IMR-90 (cell line): Measurements from ENCODE around the gene TBC1D9. TPM values are rescaled to one million over a fixed set of nuclear protein-coding genes. Genes with fewer than 3 reads are reported as not detected.

Source experiments
- ATAC-seq: fragments of 200-7000 bp; cut with Tn5 transposase; 2 replicates; pipeline ENCODE4 v1.9.1; 2020; ENCODE audit warnings: low read depth, mild to moderate bottlenecking, moderate library complexity
- BruUV-seq: library from RNA; stranded (reverse); fragments of 400-500 nt; replicated peaks from 2 replicates; lab custom pipeline; 2021; lab: Mats Ljungman, UMichigan
- CTCF ChIA-PET: fragments of 300-600 bp; formaldehyde crosslinking; extraction: SDS; loops from one replicate; lab custom pipeline; 2021; ENCODE audit warnings: antibody characterized with exemption; lab: Yijun Ruan, JAX
- POLR2A ChIA-PET: fragments of 300-600 bp; sonication (Branson Sonifier 250); formaldehyde crosslinking; loops from one replicate; lab custom pipeline; 2022; ENCODE audit warnings: antibody characterized with exemption; ENCODE audit not compliant: unreplicated experiment; lab: Charles Lee
- DNase-seq: peaks from one replicate; pipeline ENCODE4 v3.0.0; 2013
- H2AFZ ChIP-seq: replicated peaks from 2 replicates; pipeline ENCODE3; 2013; ENCODE audit warnings: low read length, mild to moderate bottlenecking; ENCODE audit not compliant: poor library complexity
- H2AK5ac ChIP-seq: 2 replicates; pipeline ENCODE4 v1.6.1; 2013; ENCODE audit warnings: low read depth, low read length, inconsistent platforms
- H2AK9ac ChIP-seq: replicated peaks from 2 replicates; pipeline ENCODE3; 2013; ENCODE audit warnings: mild to moderate bottlenecking, low read depth, low read length, moderate library complexity; ENCODE audit not compliant: poor library complexity
- H2BK120ac ChIP-seq: 2 replicates; pipeline ENCODE4 v1.6.1; 2013; ENCODE audit warnings: low read depth, low read length, inconsistent platforms
- H2BK15ac ChIP-seq: 3 replicates; pipeline ENCODE4 v1.6.1; 2013; ENCODE audit warnings: low read depth, low read length, inconsistent platforms
- H2BK20ac ChIP-seq: 2 replicates; pipeline ENCODE4 v1.6.1; 2013; ENCODE audit warnings: low read depth, mild to moderate bottlenecking, inconsistent platforms, low read length, moderate library complexity
- H2BK5ac ChIP-seq: 2 replicates; pipeline ENCODE4 v1.6.1; 2013; ENCODE audit warnings: mild to moderate bottlenecking, low read depth, low read length, inconsistent platforms; ENCODE audit not compliant: poor library complexity, severe bottlenecking
- H3K14ac ChIP-seq: replicated peaks from 2 replicates; pipeline ENCODE4 v1.6.1; 2013; ENCODE audit warnings: low read depth, low read length, inconsistent platforms
- H3K18ac ChIP-seq: 2 replicates; pipeline ENCODE4 v1.6.1; 2013; ENCODE audit warnings: low read depth, low read length, control low read depth
- H3K23ac ChIP-seq: 2 replicates; pipeline ENCODE4 v1.6.1; 2013; ENCODE audit warnings: low read depth, low read length, inconsistent platforms
- H3K27ac ChIP-seq: 2 replicates; pipeline ENCODE4 v1.5.1; 2013; ENCODE audit warnings: mild to moderate bottlenecking, control low read depth, low read length; ENCODE audit not compliant: insufficient read depth
- H3K27me3 ChIP-seq: 2 replicates; pipeline ENCODE4 v1.6.1; 2013; ENCODE audit warnings: low read length; ENCODE audit not compliant: control insufficient read depth, insufficient read depth
- H3K36me3 ChIP-seq: 2 replicates; pipeline ENCODE4 v1.6.1; 2013; ENCODE audit warnings: low read length, mixed read lengths; ENCODE audit not compliant: control insufficient read depth, insufficient read depth
- H3K4ac ChIP-seq: 2 replicates; pipeline ENCODE4 v1.6.1; 2013; ENCODE audit warnings: low read depth, low read length, inconsistent platforms
- H3K4me1 ChIP-seq: 2 replicates; pipeline ENCODE4 v1.6.1; 2013; ENCODE audit warnings: low read length, mixed read lengths; ENCODE audit not compliant: control insufficient read depth, insufficient read depth
- H3K4me2 ChIP-seq: 2 replicates; pipeline ENCODE4 v1.6.1; 2013; ENCODE audit warnings: low read depth, mild to moderate bottlenecking, control low read depth, low read length, moderate library complexity
- H3K4me3 ChIP-seq: 2 replicates; pipeline ENCODE4 v1.5.1; 2013; ENCODE audit warnings: low read depth, mild to moderate bottlenecking, control low read depth, low read length, moderate library complexity; ENCODE audit not compliant: insufficient read depth
- H3K56ac ChIP-seq: 2 replicates; pipeline ENCODE4 v1.6.1; 2013; ENCODE audit warnings: low read length, inconsistent platforms; ENCODE audit not compliant: insufficient read depth; ENCODE audit errors: extremely low read depth
- H3K79me1 ChIP-seq, 2 experiments: 2 replicates each; pipeline ENCODE4 v1.6.1; 2013; ENCODE audit warnings: low read length in 2 of 2, inconsistent platforms in 1 of 2, low read depth in 1 of 2
- H3K9ac ChIP-seq: 2 replicates; pipeline ENCODE4 v1.6.1; 2013; ENCODE audit warnings: low read depth, low read length, control low read depth
- H3K9me1 ChIP-seq: 2 replicates; pipeline ENCODE4 v1.6.1; 2013; ENCODE audit warnings: low read length, inconsistent platforms; ENCODE audit not compliant: insufficient read depth
- H3K9me3 ChIP-seq: 2 replicates; pipeline ENCODE4 v1.6.1; 2013; ENCODE audit warnings: low read length; ENCODE audit not compliant: control insufficient read depth, insufficient read depth
- H4K20me1 ChIP-seq: 2 replicates; pipeline ENCODE4 v1.6.1; 2013; ENCODE audit warnings: low read length, inconsistent platforms; ENCODE audit not compliant: insufficient read depth
- H4K5ac ChIP-seq: 2 replicates; pipeline ENCODE4 v1.6.1; 2013; ENCODE audit warnings: mild to moderate bottlenecking, low read depth, low read length, control low read depth
- H4K8ac ChIP-seq, 2 experiments: 2 replicates each; pipeline ENCODE4 v1.6.1; 2013; ENCODE audit warnings: low read depth in 2 of 2, low read length in 2 of 2, control low read depth in 1 of 2, inconsistent platforms in 1 of 2
- H4K91ac ChIP-seq: 2 replicates; pipeline ENCODE4 v1.6.1; 2013; ENCODE audit warnings: low read depth, low read length, inconsistent platforms; ENCODE audit not compliant: insufficient read depth
- CHD1 ChIP-seq: IDR thresholded peaks from 2 replicates; pipeline ENCODE4 v1.6.1; 2012; ENCODE audit warnings: low read depth, low read length, improper control_type of control experiment
- MAZ ChIP-seq: IDR thresholded peaks from 2 replicates; pipeline ENCODE4 v1.6.1; 2012; ENCODE audit warnings: low read depth, mild to moderate bottlenecking, low read length, improper control_type of control experiment, moderate library complexity, borderline replicate concordance
- POLR2A ChIP-seq: IDR thresholded peaks from 2 replicates; pipeline ENCODE4 v1.6.1; 2012; ENCODE audit warnings: mild to moderate bottlenecking, low read depth, low read length
- RFX5 ChIP-seq: IDR thresholded peaks from 2 replicates; pipeline ENCODE4 v1.8.0; 2012; ENCODE audit warnings: low read depth, mild to moderate bottlenecking, low read length, moderate library complexity
- USF2 ChIP-seq: fragments of 150-350 bp; IDR thresholded peaks from 2 replicates; pipeline ENCODE4 v1.6.1; 2017; ENCODE audit warnings: mild to moderate bottlenecking, antibody characterized with exemption, low read length, low read depth
- WGBS, 2 experiments: methylation state at CpG; one replicate each; pipeline versions ENCODE4 v1.1.5 to v1.1.7; 2013; ENCODE audit warnings: missing lambda C conversion rate in 2 of 2; ENCODE audit not compliant: insufficient read length in 1 of 2; ENCODE audit errors: extremely low coverage in 2 of 2; 5-methylcytosine and 5-hydroxymethylcytosine counted together
- dilution Hi-C: fragments of 300-500 bp; cut with HindIII; formaldehyde crosslinking; loops from one replicate; pipeline ENCODE4 v1.14.3; 2018; ENCODE audit warnings: low sequenced_read_pairs; ENCODE audit not compliant: unreplicated experiment
- in situ Hi-C: fragments of 300-500 bp; cut with MboI; formaldehyde crosslinking; loops from 3 replicates; pipeline ENCODE4 v1.14.3; 2019; ENCODE audit warnings: low sequenced_read_pairs, inconsistent platforms, mixed read lengths
- intact Hi-C: fragments of 100-400 bp; cut with micrococcal nuclease; formaldehyde crosslinking; loops from 2 replicates; pipeline ENCODE4 v1.10.0; 2022
- polyA plus RNA-seq, 3 experiments: library from polyadenylated mRNA; depleted of rRNA; stranded (reverse); fragments of >200 nt; gene quantifications; 2 replicates each; pipeline ENCODE4 v1.2.3, GENCODE V29; 2012; ENCODE audit warnings: low replicate concordance in 1 of 3
- total RNA-seq: library from RNA; depleted of rRNA; stranded (reverse); fragments of >200 nt; gene quantifications from 2 replicates; pipeline ENCODE4 v1.2.3, GENCODE V29; 2012

The TBC1D9 gene
- total and polyA plus RNA-seq, 2 of the 4 experiments (the other 2 are of a cell fraction), result 11.7 to 15.2 TPM

- TF ChIP-seq POLR2A (no peak), CHD1 (no peak), RFX5 (no peak), USF2 (no peak), MAZ (no peak)
- Histone ChIP-seq H3K27ac (no peak overlapping the region), H3K9me1 (peaks cover 11% of the 10 kb centered on the region), H3K23ac (no peak overlapping the region), H2AK5ac (no peak overlapping the region), H4K20me1 (no peaks in the 10 kb centered on the region; the same call in 1 of the 2 replicates), H3K79me1 (peaks cover 32 to 39% of the 10 kb centered on the region in 2 experiments), H3K14ac (no peak overlapping the region), H2BK5ac (no peak overlapping the region), H3K4me1 (peaks cover 9% of the 10 kb centered on the region), H3K4me3 (no peak overlapping the region; the same call in 1 of the 2 replicates), H3K36me3 (no peaks in the 10 kb centered on the region), H4K8ac (no peak overlapping the region), H3K9ac (no peak overlapping the region), H2AFZ (no peak overlapping the region), H2BK120ac (no peak overlapping the region), H3K18ac (no peak overlapping the region), H3K9me3 (no peaks in the 10 kb centered on the region), H2AK9ac (no peak overlapping the region), H4K5ac (peak overlapping the region; percentile 23; the same call in 1 of the 2 replicates), H3K56ac (no peak overlapping the region), H2BK15ac (no peak overlapping the region), H4K91ac (no peak overlapping the region), H3K27me3 (no peaks in the 10 kb centered on the region), H3K4ac (no peak overlapping the region), H2BK20ac (no peak overlapping the region), H3K4me2 (peak overlapping the region; percentile 75)
- ATAC-seq (no peak), DNase-seq (no peak)
- intact Hi-C loops (no loop called here), in situ Hi-C loops (no loop called here), dilution Hi-C loops (no loop called here)
- ChIA-PET CTCF (interaction anchor here (0.9 kb wide), 1 partner anchor 15 kb away, joined by 4 read pairs; no protein-coding TSS in a partner anchor), POLR2A (interaction anchor here (0.5 kb wide), 1 partner anchor 341 kb away, joined by 4 read pairs; no protein-coding TSS in a partner anchor)
- BruUV-seq, result no TSS peak
- WGBS, 2 experiments, result no CpG with 5 or more reads among the region's 9 CpGs
Measured at GRCh38 chr4:140720387-140721304, 35.5 kb downstream of the TBC1D9 start.
